ENCODE measurements around the gene STXBP4. TPM values are rescaled to one million over a fixed set of nuclear protein-coding genes. Genes with fewer than 3 reads are reported as not detected.

Gene STXBP4
- total and polyA plus RNA-seq, 2 donors (not counting 3 experiments of a cell fraction or from before 2014, with no cell fraction given) = 1.9 to 12.9 TPM

GRCh38 chr17:55040611-55041010 lies 72.0 kb downstream of the STXBP4 start:
- dilution Hi-C loops (cut with MboI; ENCODE audit: extremely low pct_ligation_motif_present, low sequenced_read_pairs) = no loop called here
- Histone ChIP-seq H3K9ac (replicated peaks; ENCODE audit: extremely low read depth, insufficient read depth, low read length) (no peak overlapping the region), H3K27me3 (ENCODE audit: control insufficient read depth in 2 of 2, insufficient read depth in 2 of 2, low read length in 2 of 2) (no peaks in the 10 kb centered on the region), H3K36me3 (ENCODE audit: control insufficient read depth in 2 of 2, extremely low read depth in 1 of 2, insufficient read depth in 2 of 2, low read length in 2 of 2) (no peaks in the 10 kb centered on the region), H3K9me1 (replicated peaks; ENCODE audit: control insufficient read depth, extremely low read depth, insufficient read depth, low read length) (no peaks in the 10 kb centered on the region), H3K79me2 (ENCODE audit: control insufficient read depth, insufficient read depth, low read length) (no peaks in the 10 kb centered on the region), H3K4me2 (ENCODE audit: insufficient read depth, low read length) (no peak overlapping the region), H3K4me1 (ENCODE audit: control insufficient read depth, extremely low read depth, insufficient read depth, low read length) (no peaks in the 10 kb centered on the region), H3K9me3 (replicated peaks; ENCODE audit: control insufficient read depth, insufficient read depth, low read length) (no peaks in the 10 kb centered on the region), H3K4me3 (replicated peaks in 1 of 3; ENCODE audit: insufficient read depth in 1 of 3, low read depth in 1 of 3, low read length in 3 of 3) (no peak overlapping the region), H4K20me1 (replicated peaks; ENCODE audit: control insufficient read depth, extremely low read depth, insufficient read depth, low read length) (no peaks in the 10 kb centered on the region), H3K27ac (ENCODE audit: insufficient read depth, low read depth, low read length) (no peak overlapping the region), H2AFZ (ENCODE audit: low read depth, low read length) (no peak overlapping the region)
- DNase-seq (ENCODE audit: low read depth, low spot score) (peak; percentile 13), FAIRE-seq (no peak)
- POLR2A ChIA-PET = no interaction called here
- intact Hi-C loops (cut with micrococcal nuclease) = no loop called here
- no peak for TF ChIP-seq MAX (IDR thresholded peaks at IDR 0.05; ENCODE audit: insufficient read depth, insufficient read length)
- TF ChIP-seq GATA2 (IDR thresholded peaks at IDR 0.05; ENCODE audit: insufficient read depth, insufficient read length, low read depth, low read length) = no peak
- no peak for TF ChIP-seq FOS (IDR thresholded peaks at IDR 0.05; ENCODE audit: borderline replicate concordance, insufficient read depth, low read length)
- no peak for TF ChIP-seq POLR2AphosphoS5 (IDR thresholded peaks at IDR 0.05; ENCODE audit: insufficient read depth, low read depth, low read length)
- no peak for TF ChIP-seq POLR2A (IDR thresholded peaks at IDR 0.05; ENCODE audit: low read depth, low read length)
- no peak for TF ChIP-seq EZH2 (IDR thresholded peaks at IDR 0.05; ENCODE audit: borderline replicate concordance, low read depth, low read length, severe bottlenecking)
- no TSS peak for BruUV-seq (replicated peaks)
- CTCF ChIA-PET = no interaction called here

GRCh38 chr17:55053855-55054254 lies 85.3 kb downstream of the STXBP4 start:
- H3K4me2 ChIP-seq (ENCODE audit: insufficient read depth, low read length) = no peak overlapping the region
- no peaks in the 10 kb centered on the region for H4K20me1 ChIP-seq (replicated peaks; ENCODE audit: control insufficient read depth, extremely low read depth, insufficient read depth, low read length)
- no peaks in the 10 kb centered on the region for H3K9me1 ChIP-seq (replicated peaks; ENCODE audit: control insufficient read depth, extremely low read depth, insufficient read depth, low read length)
- BruUV-seq (replicated peaks) = no TSS peak
- H2AFZ ChIP-seq (ENCODE audit: low read depth, low read length) = no peak overlapping the region
- no peaks in the 10 kb centered on the region for H3K79me2 ChIP-seq (ENCODE audit: control insufficient read depth, insufficient read depth, low read length)
- H3K4me1 ChIP-seq (ENCODE audit: control insufficient read depth, extremely low read depth, insufficient read depth, low read length) = no peaks in the 10 kb centered on the region
- intact Hi-C loops (cut with micrococcal nuclease) = loop anchor here (1.0 to 2.0 kb wide), 3 partner anchors 184 to 295 kb away; no protein-coding TSS in a partner anchor
- H3K9ac ChIP-seq (replicated peaks; ENCODE audit: extremely low read depth, insufficient read depth, low read length) = no peak overlapping the region
- FAIRE-seq = no peak
- POLR2A ChIA-PET = no interaction called here
- CTCF ChIA-PET = interaction anchor here (0.7 to 2.5 kb wide), 5 partner anchors 142 to 294 kb away, joined by 3 to 14 read pairs (median 4); no protein-coding TSS in a partner anchor
- H3K4me3 ChIP-seq (replicated peaks in 1 of 3; ENCODE audit: insufficient read depth in 1 of 3, low read depth in 1 of 3, low read length in 3 of 3) = no peak overlapping the region
- no peak overlapping the region for H3K27ac ChIP-seq (ENCODE audit: insufficient read depth, low read depth, low read length)
- H3K27me3 ChIP-seq (ENCODE audit: control insufficient read depth in 2 of 2, insufficient read depth in 2 of 2, low read length in 2 of 2) = no peaks in the 10 kb centered on the region
- dilution Hi-C loops (cut with MboI; ENCODE audit: extremely low pct_ligation_motif_present, low sequenced_read_pairs) = no loop called here
- H3K9me3 ChIP-seq (replicated peaks; ENCODE audit: control insufficient read depth, insufficient read depth, low read length) = no peaks in the 10 kb centered on the region
- TF ChIP-seq FOS (IDR thresholded peaks at IDR 0.05; ENCODE audit: borderline replicate concordance, insufficient read depth, low read length) (no peak), CTCF (IDR thresholded peaks at IDR 0.05; ENCODE audit: extremely low read depth in 1 of 2, insufficient read depth in 1 of 2, low read depth in 1 of 2, low read length in 2 of 2) (peak in 1 of 2 donors; percentile 13)
- H3K36me3 ChIP-seq (ENCODE audit: control insufficient read depth in 2 of 2, extremely low read depth in 1 of 2, insufficient read depth in 2 of 2, low read length in 2 of 2) = no peaks in the 10 kb centered on the region
- peak; percentile 23 for DNase-seq (ENCODE audit: low read depth, low spot score)
